IgD-negative memory B cell (primary cell): Measurements from ENCODE around the gene ZBTB7C. TPM values are rescaled to one million over a fixed set of nuclear protein-coding genes. Genes with fewer than 3 reads are reported as not detected.

Experiments used
- H3K27ac Mint-ChIP-seq, 3 donors: one replicate each; pipeline ENCODE4 v1.8.0; 2020 to 2022; ENCODE audit warnings: mild to moderate bottlenecking in 3 of 3, mixed read lengths in 3 of 3, moderate library complexity in 1 of 3
- H3K27me3 Mint-ChIP-seq: one replicate; pipeline ENCODE4 v1.8.0; 2021; ENCODE audit warnings: mixed read lengths
- H3K36me3 Mint-ChIP-seq: one replicate; pipeline ENCODE4 v1.8.0; 2020; ENCODE audit warnings: mild to moderate bottlenecking, mixed read lengths
- H3K4me1 Mint-ChIP-seq, 3 donors: one replicate each; pipeline ENCODE4 v1.8.0; 2020 to 2022; ENCODE audit warnings: mixed read lengths in 3 of 3, mild to moderate bottlenecking in 1 of 3
- H3K4me3 Mint-ChIP-seq, 4 donors: one replicate each; pipeline ENCODE4 v1.8.0; 2020 to 2022; ENCODE audit warnings: mild to moderate bottlenecking in 4 of 4, mixed read lengths in 4 of 4, moderate library complexity in 3 of 4
- H3K9me3 Mint-ChIP-seq, 3 donors: one replicate each; pipeline ENCODE4 v1.8.0; 2020 to 2021; ENCODE audit warnings: mixed read lengths in 3 of 3, mild to moderate bottlenecking in 1 of 3
- polyA plus RNA-seq: library from polyadenylated mRNA; unstranded; fragments of 300-500 nt; fragmentation: Illumina TruSeq; gene quantifications from one replicate; pipeline ENCODE4 v1.2.3, GENCODE V29; 2021

ZBTB7C gene
- polyA plus RNA-seq, 1 donor from 2014 or later = not detected

DNA sequence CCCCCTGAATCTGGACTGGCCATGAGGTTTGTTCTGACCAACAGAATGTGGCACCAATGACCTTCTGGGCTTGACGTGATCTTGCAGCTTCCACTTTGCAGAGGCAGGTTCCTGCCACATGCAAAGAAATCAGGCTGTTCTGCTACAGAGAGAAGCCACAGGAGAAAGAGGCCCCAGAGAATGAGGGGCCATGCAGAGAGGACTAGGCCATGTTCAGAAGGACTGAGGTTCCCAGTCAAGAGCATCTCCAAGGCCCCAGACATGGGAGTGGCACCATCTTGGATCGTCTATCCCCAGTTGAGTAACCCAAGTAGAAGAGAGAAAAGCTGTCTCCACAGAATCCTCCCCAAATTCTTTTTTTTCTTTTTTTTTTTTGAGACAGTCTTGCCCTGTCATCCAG lies 131.1 kb downstream of the ZBTB7C start:
- H3K27me3 Mint-ChIP-seq = no peaks in the 10 kb centered on the region

DNA sequence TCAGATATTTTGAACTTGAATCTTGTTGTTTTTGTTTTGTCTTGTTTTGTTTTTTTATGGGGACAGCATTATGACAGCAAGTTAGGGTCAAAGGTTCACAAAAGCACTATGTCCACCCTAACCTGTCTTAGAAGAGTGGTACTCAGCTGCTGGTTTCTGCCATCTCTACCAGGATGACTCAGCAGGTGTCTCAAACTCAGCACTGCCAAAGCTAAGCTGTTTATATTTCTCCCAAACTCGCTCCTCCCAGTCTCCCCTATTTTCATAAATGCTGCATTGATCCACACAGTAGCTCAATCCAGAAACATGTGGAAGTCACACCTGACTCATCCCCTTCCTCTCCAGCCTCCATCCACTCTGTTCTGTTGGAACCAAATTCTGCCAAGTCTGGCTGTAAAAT lies 134.9 kb downstream of the ZBTB7C start:
- Mint-ChIP-seq H3K9me3 (no peaks in the 10 kb centered on the region), H3K27ac (no peak overlapping the region), H3K4me3 (no peak overlapping the region), H3K27me3 (peaks cover 2% of the 10 kb centered on the region), H3K36me3 (no peaks in the 10 kb centered on the region), H3K4me1 (no peaks in the 10 kb centered on the region)

More for the DNA sequence above, 131.1 kb downstream of the ZBTB7C start:
- peaks cover 0 to 4% (median 3%) of the 10 kb centered on the region in 3 donors for H3K9me3 Mint-ChIP-seq
- no peaks in the 10 kb centered on the region for H3K36me3 Mint-ChIP-seq
- H3K4me1 Mint-ChIP-seq = no peaks in the 10 kb centered on the region
- no peak overlapping the region for H3K27ac Mint-ChIP-seq
- H3K4me3 Mint-ChIP-seq = no peak overlapping the region

DNA sequence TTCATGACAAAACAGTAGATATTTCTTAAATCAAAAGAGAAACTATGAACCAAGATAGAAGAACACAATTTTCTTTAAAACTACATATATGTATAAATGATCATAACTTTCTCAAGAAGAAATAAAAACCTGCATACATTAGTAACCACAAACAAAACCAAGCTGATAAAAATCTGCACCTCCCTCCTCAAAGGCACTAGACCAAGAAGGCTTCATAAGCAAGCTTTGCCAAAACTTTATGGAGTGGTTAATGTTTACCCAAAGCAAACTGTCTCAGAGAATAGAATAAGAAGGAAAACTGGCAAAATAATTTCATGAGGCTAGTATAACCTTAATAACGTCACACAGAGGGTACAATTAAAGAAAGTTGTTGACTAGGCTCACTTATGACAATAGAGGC lies 138.3 kb downstream of the ZBTB7C start:
- no peaks in the 10 kb centered on the region for H3K9me3 Mint-ChIP-seq
- H3K27ac Mint-ChIP-seq = no peak overlapping the region
- H3K27me3 Mint-ChIP-seq = peaks cover 2% of the 10 kb centered on the region
- H3K4me3 Mint-ChIP-seq = no peak overlapping the region
- H3K36me3 Mint-ChIP-seq = no peaks in the 10 kb centered on the region
- H3K4me1 Mint-ChIP-seq = no peaks in the 10 kb centered on the region

DNA sequence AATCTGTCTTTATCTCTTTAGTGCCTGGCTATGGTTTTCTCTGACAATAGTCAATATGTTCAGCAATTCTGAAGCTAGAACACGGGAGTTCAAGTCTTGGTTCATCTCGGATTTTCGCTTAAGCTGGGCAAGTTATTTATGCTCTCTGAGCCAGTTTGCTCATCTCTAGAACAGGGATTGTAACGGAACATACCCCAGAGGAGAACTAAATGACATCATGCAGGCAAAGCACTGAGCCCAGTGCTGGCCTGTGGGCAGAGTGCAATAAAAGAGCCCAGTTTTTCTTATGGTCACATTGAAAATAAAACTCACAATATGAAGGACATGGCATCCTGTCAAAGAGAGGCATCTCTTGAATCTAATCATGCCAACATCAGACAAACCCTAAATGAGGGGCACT lies 143.9 kb downstream of the ZBTB7C start:
- no peak overlapping the region for H3K4me3 Mint-ChIP-seq
- H3K27ac Mint-ChIP-seq = no peak overlapping the region
- no peaks in the 10 kb centered on the region for H3K9me3 Mint-ChIP-seq
- H3K4me1 Mint-ChIP-seq = no peaks in the 10 kb centered on the region
- H3K27me3 Mint-ChIP-seq = no peaks in the 10 kb centered on the region
- no peaks in the 10 kb centered on the region for H3K36me3 Mint-ChIP-seq

DNA sequence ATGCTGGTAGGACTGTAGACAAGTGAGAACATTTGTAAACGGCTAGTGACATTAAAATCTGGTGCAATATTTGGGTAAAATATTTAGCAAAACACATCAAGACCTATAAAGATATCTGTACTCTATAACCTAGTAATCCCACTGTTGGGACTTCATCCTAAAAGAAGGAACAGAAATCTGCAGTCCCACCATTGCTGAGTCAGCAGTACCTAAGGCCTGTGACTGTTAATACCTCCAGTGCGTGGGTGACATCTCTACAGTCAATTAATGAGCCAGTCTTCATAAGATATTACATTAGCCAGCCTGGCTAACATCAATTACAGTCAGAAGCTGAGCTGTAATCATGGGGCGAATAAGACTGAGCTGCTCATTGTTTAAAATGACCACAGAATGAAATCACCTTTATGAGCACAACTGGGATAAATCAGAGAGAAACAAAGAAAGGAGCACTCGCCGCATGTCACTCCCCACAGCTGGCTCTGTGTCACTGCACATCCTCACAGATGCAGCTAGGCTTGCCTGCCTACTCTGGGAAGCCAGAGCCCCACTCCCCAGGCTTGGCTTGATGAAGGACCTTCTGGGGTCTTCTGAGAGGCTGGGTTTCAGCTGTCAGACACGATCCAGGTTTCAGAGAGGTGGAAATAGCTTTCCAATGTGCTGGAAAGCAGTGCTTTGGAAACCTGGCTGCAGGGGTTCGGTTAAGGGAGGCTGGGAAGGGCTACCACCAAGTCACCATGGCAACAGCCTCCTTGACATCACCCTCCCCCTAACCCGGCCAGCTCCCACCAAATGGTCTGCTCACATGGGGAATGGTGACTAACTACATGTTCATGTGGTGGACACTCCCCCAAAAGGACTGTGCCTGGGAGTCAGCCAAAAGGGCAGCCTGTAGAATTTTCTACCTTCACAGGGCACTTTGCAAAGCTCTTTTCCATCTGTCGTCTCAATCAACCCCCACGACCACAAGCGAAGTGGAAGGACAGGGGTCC lies 145.0 kb downstream of the ZBTB7C start:
- no peaks in the 10 kb centered on the region for H3K4me1 Mint-ChIP-seq
- no peaks in the 10 kb centered on the region for H3K36me3 Mint-ChIP-seq
- no peaks in the 10 kb centered on the region for H3K9me3 Mint-ChIP-seq
- H3K27me3 Mint-ChIP-seq = no peaks in the 10 kb centered on the region
- no peak overlapping the region for H3K27ac Mint-ChIP-seq
- no peak overlapping the region for H3K4me3 Mint-ChIP-seq

DNA sequence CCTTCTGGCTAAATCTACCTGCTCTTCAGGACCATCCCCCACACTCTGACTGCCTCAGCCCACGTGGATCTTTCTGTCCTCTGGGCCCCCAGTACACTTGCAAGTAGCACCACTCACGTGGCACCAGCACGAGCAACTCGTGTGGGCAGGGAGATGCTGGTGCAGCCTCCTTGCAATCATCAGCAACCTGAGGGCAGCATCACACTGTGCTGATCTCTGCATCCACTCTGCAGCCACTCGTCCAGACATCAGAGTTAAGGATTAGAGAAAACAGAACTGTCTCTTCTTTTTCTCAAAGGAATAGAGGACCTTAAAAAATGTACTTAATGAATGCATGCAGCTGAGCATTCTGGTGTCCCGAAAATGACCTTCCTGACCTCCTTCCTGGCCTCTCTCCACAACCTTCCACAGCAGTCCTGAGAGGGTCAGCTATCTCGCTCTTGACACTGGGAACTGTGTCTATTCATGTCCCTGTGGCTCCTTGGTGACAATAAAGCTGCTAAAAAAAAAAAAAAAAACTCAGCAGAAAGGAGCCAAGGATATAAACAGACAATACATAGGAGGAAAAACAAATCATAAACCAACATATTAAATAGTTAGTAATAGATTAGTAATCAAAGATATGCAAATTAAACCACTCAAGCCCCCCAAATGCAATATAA lies 145.9 kb downstream of the ZBTB7C start:
- Mint-ChIP-seq H3K9me3 (no peaks in the 10 kb centered on the region), H3K27me3 (peaks cover 1% of the 10 kb centered on the region), H3K4me1 (no peaks in the 10 kb centered on the region), H3K27ac (no peak overlapping the region), H3K4me3 (no peak overlapping the region), H3K36me3 (no peaks in the 10 kb centered on the region)

DNA sequence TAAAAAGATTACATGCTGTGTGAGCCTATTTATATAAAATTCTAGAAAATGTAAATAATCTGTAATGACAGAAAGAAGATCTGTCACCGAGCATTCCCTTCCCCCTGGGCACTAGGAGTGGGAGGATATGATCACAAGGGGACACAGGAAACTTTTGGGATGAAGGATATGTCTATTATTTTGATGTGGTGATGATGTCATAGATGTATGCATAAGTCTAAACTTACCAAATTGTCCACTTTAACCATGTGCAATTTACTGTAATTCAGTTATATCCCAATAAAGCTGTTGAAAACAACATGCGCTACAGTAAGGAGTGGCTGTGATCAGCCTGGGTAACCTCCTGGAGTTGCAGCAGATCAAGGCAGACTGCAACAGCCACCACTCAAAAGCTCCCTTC lies 148.9 kb downstream of the ZBTB7C start:
- Mint-ChIP-seq H3K27ac (no peak overlapping the region), H3K4me1 (no peaks in the 10 kb centered on the region), H3K9me3 (peaks cover 0 to 6% (median 4%) of the 10 kb centered on the region in 3 donors), H3K36me3 (no peaks in the 10 kb centered on the region), H3K27me3 (peaks cover 1% of the 10 kb centered on the region), H3K4me3 (no peak overlapping the region)

DNA sequence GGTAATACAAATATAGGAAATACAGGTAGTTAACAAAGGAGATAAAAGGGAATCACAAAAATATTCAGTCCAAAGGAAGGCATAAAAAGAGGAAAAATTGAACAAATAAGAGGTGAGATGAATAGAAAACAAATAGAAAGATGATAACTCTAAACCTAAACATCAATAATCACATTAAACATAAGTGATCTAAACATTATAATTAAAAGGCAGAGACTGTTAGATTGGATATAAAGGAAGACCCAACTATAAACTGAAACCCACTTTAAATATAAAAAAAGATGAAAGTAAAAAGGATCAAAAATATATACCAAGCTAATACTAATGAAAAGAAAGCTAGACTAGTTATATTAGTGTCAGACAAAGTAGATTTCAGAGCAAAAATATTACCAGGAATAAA lies 152.3 kb downstream of the ZBTB7C start:
- Mint-ChIP-seq H3K4me3 (no peak overlapping the region), H3K27me3 (peaks cover 4% of the 10 kb centered on the region), H3K4me1 (no peaks in the 10 kb centered on the region), H3K9me3 (peaks cover 0 to 10% (median 4%) of the 10 kb centered on the region in 3 donors), H3K36me3 (no peaks in the 10 kb centered on the region), H3K27ac (no peak overlapping the region)

DNA sequence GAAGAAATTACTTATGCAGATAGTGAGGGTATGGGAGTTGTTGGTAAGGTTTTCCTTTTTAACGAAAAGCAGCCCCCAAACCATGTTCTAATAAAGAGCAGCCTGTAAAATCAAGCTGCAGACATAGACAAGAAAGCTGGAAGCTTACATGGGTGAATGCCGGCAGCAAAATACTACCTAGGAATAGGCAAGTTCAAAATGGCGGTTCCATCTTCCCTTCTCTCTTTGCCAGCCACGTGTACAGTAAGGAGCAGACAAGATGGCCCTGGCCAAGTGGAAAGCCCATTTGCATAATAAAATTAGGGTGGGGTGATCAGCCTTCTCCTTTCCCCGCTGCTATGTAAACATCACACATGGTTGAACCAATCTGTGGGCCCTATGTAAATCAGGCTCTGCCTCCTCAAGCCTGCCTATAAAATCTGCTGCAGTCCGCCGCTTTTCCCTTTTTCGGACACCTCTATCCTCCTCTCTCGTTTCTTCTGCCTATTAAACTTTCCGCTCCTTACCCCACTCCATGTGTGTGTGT lies 155.0 kb downstream of the ZBTB7C start:
- H3K4me3 Mint-ChIP-seq = peak overlapping the region in 1 of 4 donors; percentile 15
- H3K36me3 Mint-ChIP-seq = no peaks in the 10 kb centered on the region
- no peaks in the 10 kb centered on the region for H3K4me1 Mint-ChIP-seq
- peaks cover 2 to 16% (median 4%) of the 10 kb centered on the region in 3 donors for H3K9me3 Mint-ChIP-seq
- H3K27ac Mint-ChIP-seq = no peak overlapping the region
- peaks cover 4% of the 10 kb centered on the region for H3K27me3 Mint-ChIP-seq

DNA sequence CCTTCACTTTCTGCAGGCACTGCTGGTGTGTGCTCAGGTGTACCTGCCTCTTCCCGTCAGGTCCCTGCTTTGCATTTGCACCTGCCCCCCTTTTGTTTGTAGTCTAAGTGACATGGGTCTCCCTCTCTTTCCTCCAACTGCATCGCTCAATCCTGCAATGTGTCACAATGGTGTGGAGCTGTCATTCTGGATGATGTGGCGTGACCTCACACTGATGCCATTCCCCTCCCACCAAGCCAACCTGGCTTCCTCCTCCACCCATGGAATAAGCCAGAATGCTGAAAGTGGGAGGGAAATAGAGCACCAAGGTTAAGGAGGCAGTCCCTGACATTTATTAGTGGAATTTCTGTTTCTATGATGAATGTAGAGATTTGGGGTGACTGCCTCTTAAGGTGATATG lies 156.7 kb downstream of the ZBTB7C start:
- Mint-ChIP-seq H3K4me3 (no peak overlapping the region), H3K27ac (no peak overlapping the region), H3K27me3 (peaks cover 3% of the 10 kb centered on the region), H3K36me3 (no peaks in the 10 kb centered on the region), H3K4me1 (no peaks in the 10 kb centered on the region), H3K9me3 (peaks cover 2 to 17% (median 4%) of the 10 kb centered on the region in 3 donors)

DNA sequence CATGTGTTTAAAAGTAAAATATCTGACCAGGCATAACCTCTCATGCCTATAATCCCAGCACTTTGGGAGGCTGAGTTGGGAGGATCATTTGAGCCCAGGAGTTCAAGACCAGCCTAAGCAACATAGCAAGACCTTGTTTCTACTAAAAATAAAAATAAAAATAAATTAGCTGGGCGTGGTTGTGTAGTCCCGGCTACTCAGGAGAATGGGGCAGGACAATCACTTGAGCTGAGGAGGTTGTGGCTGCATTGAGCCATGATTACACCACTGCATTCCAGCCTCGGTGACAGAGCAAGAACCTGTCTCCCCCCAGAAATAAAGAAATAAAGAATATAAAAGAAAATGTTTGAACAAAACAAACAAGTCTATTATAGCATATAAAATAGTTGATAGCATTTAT lies 158.3 kb downstream of the ZBTB7C start:
- no peak overlapping the region for H3K4me3 Mint-ChIP-seq
- no peaks in the 10 kb centered on the region for H3K36me3 Mint-ChIP-seq
- H3K4me1 Mint-ChIP-seq = no peaks in the 10 kb centered on the region

DNA sequence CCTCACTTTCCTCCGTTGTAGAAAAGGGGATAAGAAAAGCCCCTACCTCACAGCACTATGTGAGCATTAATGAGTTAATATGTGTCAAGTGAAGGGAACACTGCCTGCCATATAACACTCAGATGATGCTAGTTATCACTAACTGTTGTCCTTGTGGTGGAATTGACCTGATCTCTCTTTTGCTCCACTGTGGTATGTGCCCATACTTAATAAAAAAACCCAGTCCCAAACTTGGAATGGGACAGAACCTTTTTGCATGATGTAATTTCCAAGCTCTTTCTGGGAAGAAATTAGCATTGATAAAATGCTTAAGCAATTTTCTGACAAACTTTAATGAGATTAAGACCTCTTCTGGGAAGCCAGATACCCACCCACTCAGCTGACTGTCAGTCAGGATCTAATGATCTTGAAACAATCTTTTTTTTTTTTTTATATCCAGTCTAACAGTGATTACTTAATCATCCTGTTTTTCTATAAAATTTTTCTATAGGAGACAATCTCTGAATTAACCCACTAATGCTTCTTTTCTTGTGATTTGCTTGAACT lies 158.7 kb downstream of the ZBTB7C start:
- Mint-ChIP-seq H3K27ac (no peak overlapping the region), H3K27me3 (peaks cover 4% of the 10 kb centered on the region), H3K36me3 (no peaks in the 10 kb centered on the region), H3K9me3 (peaks cover 2 to 15% (median 3%) of the 10 kb centered on the region in 3 donors), H3K4me3 (no peak overlapping the region), H3K4me1 (no peaks in the 10 kb centered on the region)

More for the DNA sequence above, 158.3 kb downstream of the ZBTB7C start:
- no peak overlapping the region for H3K27ac Mint-ChIP-seq
- peaks cover 4% of the 10 kb centered on the region for H3K27me3 Mint-ChIP-seq
- peaks cover 1 to 15% (median 2%) of the 10 kb centered on the region in 3 donors for H3K9me3 Mint-ChIP-seq

DNA sequence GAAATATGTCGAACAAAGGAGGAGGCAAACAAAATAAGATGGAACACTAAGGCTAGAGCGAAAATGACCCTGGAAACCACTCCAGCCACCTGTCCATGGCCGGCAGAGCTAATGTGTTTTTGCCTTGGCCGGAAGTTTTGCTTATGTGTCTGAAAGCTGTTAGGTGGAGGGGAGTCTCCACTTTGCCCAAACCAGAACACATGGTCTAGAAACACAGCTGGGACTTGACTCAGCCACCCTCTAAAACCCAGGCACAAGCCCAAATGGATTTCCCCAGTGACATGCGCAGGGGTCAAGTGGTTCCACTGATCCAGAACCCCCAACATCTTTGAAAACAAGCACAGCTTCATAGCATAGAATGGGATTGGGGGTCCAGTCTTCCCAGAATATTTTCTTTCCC lies 159.3 kb downstream of the ZBTB7C start:
- H3K9me3 Mint-ChIP-seq = peaks cover 2 to 14% (median 3%) of the 10 kb centered on the region in 3 donors
- peaks cover 4% of the 10 kb centered on the region for H3K27me3 Mint-ChIP-seq
- H3K4me1 Mint-ChIP-seq = no peaks in the 10 kb centered on the region
- no peaks in the 10 kb centered on the region for H3K36me3 Mint-ChIP-seq
- no peak overlapping the region for H3K4me3 Mint-ChIP-seq
- no peak overlapping the region for H3K27ac Mint-ChIP-seq

DNA sequence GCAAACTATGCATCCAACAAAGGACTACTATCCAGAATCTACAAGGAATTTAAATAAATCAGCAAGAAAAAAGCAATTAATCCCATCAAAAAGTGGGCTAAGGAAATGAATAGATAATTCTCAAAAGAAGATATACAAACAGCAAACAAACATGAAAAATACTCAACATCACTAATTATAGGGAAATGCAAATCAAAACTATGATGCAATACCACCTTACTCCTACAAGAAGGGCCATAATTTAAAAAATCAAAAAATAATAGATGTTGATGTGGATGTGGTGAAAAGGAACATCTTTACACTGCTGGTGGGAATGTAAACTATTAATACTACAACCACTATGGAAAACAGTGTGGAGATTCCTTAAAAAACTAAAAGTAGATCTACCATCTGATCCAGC lies 164.7 kb downstream of the ZBTB7C start:
- H3K9me3 Mint-ChIP-seq = peaks cover 7 to 16% (median 9%) of the 10 kb centered on the region in 3 donors
- H3K4me1 Mint-ChIP-seq = no peaks in the 10 kb centered on the region
- no peak overlapping the region for H3K4me3 Mint-ChIP-seq
- H3K27me3 Mint-ChIP-seq = peaks cover 6% of the 10 kb centered on the region
- H3K27ac Mint-ChIP-seq = no peak overlapping the region
- no peaks in the 10 kb centered on the region for H3K36me3 Mint-ChIP-seq

DNA sequence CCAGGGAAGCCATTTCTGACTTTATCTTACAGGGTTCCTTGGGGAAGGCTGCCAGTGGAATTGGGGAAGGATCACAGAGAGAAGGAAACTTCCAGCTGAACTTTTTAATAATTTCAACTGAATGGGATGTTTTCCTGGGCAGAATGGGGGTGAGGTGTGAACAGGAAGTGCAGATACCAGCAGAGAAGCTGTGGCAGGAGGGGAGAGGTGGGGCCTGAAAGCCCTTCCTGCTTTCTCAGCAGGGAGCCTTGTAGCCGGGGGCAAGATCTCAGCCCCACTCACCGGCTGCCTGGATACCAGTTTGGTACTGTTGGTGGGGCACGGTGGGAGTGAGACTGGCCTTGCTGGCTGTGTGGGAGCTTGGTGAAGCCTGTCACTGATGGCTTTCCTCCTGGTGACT lies 170.5 kb downstream of the ZBTB7C start:
- Mint-ChIP-seq H3K27ac (no peak overlapping the region), H3K27me3 (peaks cover 12% of the 10 kb centered on the region), H3K9me3 (peaks cover 7 to 15% (median 8%) of the 10 kb centered on the region in 3 donors), H3K4me3 (no peak overlapping the region), H3K36me3 (no peaks in the 10 kb centered on the region), H3K4me1 (no peaks in the 10 kb centered on the region)
